Activated CD4-positive, CD25-positive, alpha-beta regulatory T cell (primary cell): ENCODE measurements around the gene FIBP.

Source experiments
- DNase-seq, 4 experiments: peaks; one replicate each; lab custom pipeline; 2025; lab: John Stamatoyannopoulos, UW

Gene FIBP

DNA sequence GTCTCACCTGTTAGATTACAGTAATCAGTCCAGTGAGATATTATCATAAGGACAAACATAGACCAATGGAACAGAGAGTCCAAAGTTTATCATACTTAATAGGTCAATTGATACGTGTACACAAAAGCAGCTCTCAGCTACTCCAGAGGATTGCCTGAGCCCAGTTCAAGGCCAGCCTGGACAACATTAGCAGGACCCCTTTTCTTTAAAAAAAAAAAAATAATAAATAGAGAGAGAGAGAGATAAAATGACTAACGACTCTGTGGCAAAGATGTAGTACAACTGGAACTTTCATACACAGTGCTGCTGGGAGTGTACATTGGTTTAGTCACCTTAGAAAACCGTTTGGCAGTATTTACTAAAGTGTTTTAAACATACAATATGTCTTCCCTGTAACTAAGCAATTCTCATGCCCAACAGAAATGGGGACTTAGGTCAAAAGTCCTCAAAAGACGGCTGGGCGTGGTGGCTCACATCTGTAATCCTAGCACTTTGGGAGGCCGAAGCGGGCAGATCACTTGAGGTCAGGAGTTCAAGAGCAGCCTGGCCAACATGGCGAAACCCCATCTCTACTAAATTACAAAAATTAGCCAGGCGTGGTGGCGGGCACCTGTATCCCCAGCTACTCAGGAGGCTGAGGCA lies 43.9 kb downstream of the FIBP start:
- no peak for DNase-seq

DNA sequence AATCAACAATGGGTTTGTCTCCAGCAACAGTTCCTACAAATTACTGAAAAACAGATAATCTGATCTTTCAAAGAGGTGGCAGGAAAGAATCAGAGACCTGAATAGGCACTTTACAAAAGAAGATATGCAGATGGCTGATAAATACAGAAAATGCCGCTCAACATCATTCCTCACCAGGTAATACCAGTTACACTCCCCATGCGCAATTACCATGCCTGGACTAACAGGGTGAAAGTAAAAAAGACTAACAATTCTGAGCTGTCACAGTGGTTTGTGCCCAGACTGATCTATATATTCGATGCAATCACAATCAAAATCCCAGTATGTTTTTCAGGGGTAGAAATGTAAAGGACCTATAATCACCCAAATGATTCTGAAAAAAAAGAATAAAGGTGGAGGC lies 44.5 kb downstream of the FIBP start:
- no peak for DNase-seq

- no peak for DNase-seq
Measured at GRCh38 chr11:65842144-65842543, 46.1 kb downstream of the FIBP start.

- DNase-seq = no peak
Measured at GRCh38 chr11:65834202-65834601, 54.1 kb downstream of the FIBP start.
